ENCODE data around the gene CLECL1. TPM values are rescaled to one million over a fixed set of nuclear protein-coding genes. Genes with fewer than 3 reads are reported as not detected.

The CLECL1 gene
- total and polyA plus RNA-seq, 2 of the 4 experiments (the other 2 are of a cell fraction), result not detected

Other genes starting within 250 kb of the CLECL1 start
- not detected in 2 replicates for gene KLRB1, start 125.2 kb downstream of the CLECL1 start, total RNA-seq (2012; rRNA removed)
- gene KLRB1, start 125.2 kb downstream of the CLECL1 start, polyA plus RNA-seq (2012; rRNA removed), result not detected in 2 replicates
- gene CLEC2D, start 63.4 kb downstream of the CLECL1 start, total RNA-seq (2012; rRNA removed), result 0.72 and 1.1 TPM in 2 replicates
- gene CLEC2D, start 63.4 kb downstream of the CLECL1 start, polyA plus RNA-seq (2012; rRNA removed), result 0.80 and 1.2 TPM in 2 replicates
- gene CD69, start 27.8 kb upstream of the CLECL1 start, total RNA-seq (2012; rRNA removed), result not detected in 2 replicates
- not detected in 2 replicates for gene CD69, start 27.8 kb upstream of the CLECL1 start, polyA plus RNA-seq (2012; rRNA removed)
- gene KLRF1, start 94.4 kb upstream of the CLECL1 start, total RNA-seq (2012; rRNA removed), result not detected in 2 replicates
- gene KLRF1, start 94.4 kb upstream of the CLECL1 start, polyA plus RNA-seq (2012; rRNA removed), result not detected in 2 replicates
- gene CLEC2B, start 136.3 kb upstream of the CLECL1 start, total RNA-seq (2012; rRNA removed), result 0.18 and 0.56 TPM in 2 replicates
- gene CLEC2B, start 136.3 kb upstream of the CLECL1 start, polyA plus RNA-seq (2012; rRNA removed), result 0.27 and 0.31 TPM in 2 replicates
- gene KLRF2, start 148.4 kb upstream of the CLECL1 start, total RNA-seq (2012; rRNA removed), result not detected in 2 replicates
- gene KLRF2, start 148.4 kb upstream of the CLECL1 start, polyA plus RNA-seq (2012; rRNA removed), result not detected in 2 replicates
- gene CLEC2A, start 199.3 kb upstream of the CLECL1 start, total RNA-seq (2012; rRNA removed), result not detected in 2 replicates
- gene CLEC2A, start 199.3 kb upstream of the CLECL1 start, polyA plus RNA-seq (2012; rRNA removed), result not detected in 2 replicates
- not detected in 2 replicates for gene CLEC12A, start 238.3 kb upstream of the CLECL1 start, total RNA-seq (2012; rRNA removed)
- not detected in 2 replicates for gene CLEC12A, start 238.3 kb upstream of the CLECL1 start, polyA plus RNA-seq (2012; rRNA removed)